ENCODE data around the gene BCAR3.
"Not testable (repeated sequence)": the region's sequence is repeated elsewhere in the genome, so short reads cannot be mapped to it uniquely, and the experiment has no call there.

The BCAR3 gene

GRCh38 chr1:93703643-93704042 lies 22.0 kb upstream of the BCAR3 start:
- FAIRE-seq, result no peak
- no peak for DNase-seq (ENCODE audit: insufficient read length)
- no peak for TF ChIP-seq TAF1 (IDR thresholded peaks at IDR 0.05; ENCODE audit: borderline replicate concordance, low read depth, low read length)
- no peak for TF ChIP-seq POLR2AphosphoS5 (IDR thresholded peaks at IDR 0.05; ENCODE audit: low read depth, low read length)
- TF ChIP-seq POLR2A (IDR thresholded peaks at IDR 0.05; ENCODE audit: low read depth, low read length), result no peak

GRCh38 chr1:93702828-93703183 lies 21.2 kb upstream of the BCAR3 start:
- FAIRE-seq (peak; percentile 51), DNase-seq (ENCODE audit: insufficient read length) (no peak)
- TF ChIP-seq POLR2A (IDR thresholded peaks at IDR 0.05; ENCODE audit: low read depth, low read length), result no peak
- TF ChIP-seq TAF1 (IDR thresholded peaks at IDR 0.05; ENCODE audit: borderline replicate concordance, low read depth, low read length), result no peak
- TF ChIP-seq POLR2AphosphoS5 (IDR thresholded peaks at IDR 0.05; ENCODE audit: low read depth, low read length), result no peak

- FAIRE-seq, result no peak
- TF ChIP-seq POLR2A (IDR thresholded peaks at IDR 0.05; ENCODE audit: low read depth, low read length), result no peak; the same call in 1 of the 2 replicates
- TF ChIP-seq TAF1 (IDR thresholded peaks at IDR 0.05; ENCODE audit: borderline replicate concordance, low read depth, low read length), result no peak
- no peak for TF ChIP-seq POLR2AphosphoS5 (IDR thresholded peaks at IDR 0.05; ENCODE audit: low read depth, low read length)
- no peak for DNase-seq (ENCODE audit: insufficient read length)
Measured at GRCh38 chr1:93702111-93702827, 20.6 kb upstream of the BCAR3 start.

GRCh38 chr1:93701629-93702028 lies 20.0 kb upstream of the BCAR3 start:
- DNase-seq (ENCODE audit: insufficient read length), result no peak
- TF ChIP-seq POLR2AphosphoS5 (IDR thresholded peaks at IDR 0.05; ENCODE audit: low read depth, low read length) (no peak), POLR2A (IDR thresholded peaks at IDR 0.05; ENCODE audit: low read depth, low read length) (no peak), TAF1 (IDR thresholded peaks at IDR 0.05; ENCODE audit: borderline replicate concordance, low read depth, low read length) (no peak)
- FAIRE-seq, result peak; percentile 91

GRCh38 chr1:93700532-93701469 lies 19.2 kb upstream of the BCAR3 start:
- FAIRE-seq (peak; percentile 57), DNase-seq (ENCODE audit: insufficient read length) (no peak)
- TF ChIP-seq POLR2AphosphoS5 (IDR thresholded peaks at IDR 0.05; ENCODE audit: low read depth, low read length), result no peak
- TF ChIP-seq TAF1 (IDR thresholded peaks at IDR 0.05; ENCODE audit: borderline replicate concordance, low read depth, low read length), result no peak
- TF ChIP-seq POLR2A (IDR thresholded peaks at IDR 0.05; ENCODE audit: low read depth, low read length), result no peak

GRCh38 chr1:93699503-93700168 lies 18.0 kb upstream of the BCAR3 start:
- no peak for FAIRE-seq
- no peak for TF ChIP-seq POLR2AphosphoS5 (IDR thresholded peaks at IDR 0.05; ENCODE audit: low read depth, low read length)
- TF ChIP-seq TAF1 (IDR thresholded peaks at IDR 0.05; ENCODE audit: borderline replicate concordance, low read depth, low read length), result no peak
- TF ChIP-seq POLR2A (IDR thresholded peaks at IDR 0.05; ENCODE audit: low read depth, low read length), result no peak
- no peak for DNase-seq (ENCODE audit: insufficient read length)

- DNase-seq (ENCODE audit: insufficient read length), result no peak
Measured at GRCh38 chr1:93699049-93699384, 17.4 kb upstream of the BCAR3 start.

GRCh38 chr1:93698329-93699048 lies 16.9 kb upstream of the BCAR3 start:
- no peak for TF ChIP-seq POLR2A (IDR thresholded peaks at IDR 0.05; ENCODE audit: low read depth, low read length)
- no peak for TF ChIP-seq POLR2AphosphoS5 (IDR thresholded peaks at IDR 0.05; ENCODE audit: low read depth, low read length)
- TF ChIP-seq TAF1 (IDR thresholded peaks at IDR 0.05; ENCODE audit: borderline replicate concordance, low read depth, low read length), result no peak
- DNase-seq (ENCODE audit: insufficient read length) (no peak), FAIRE-seq (peak; percentile 69)

More at GRCh38 chr1:93699049-93699384, 17.4 kb upstream of the BCAR3 start:
- FAIRE-seq, result no peak
- TF ChIP-seq POLR2AphosphoS5 (IDR thresholded peaks at IDR 0.05; ENCODE audit: low read depth, low read length) (no peak), POLR2A (IDR thresholded peaks at IDR 0.05; ENCODE audit: low read depth, low read length) (no peak), TAF1 (IDR thresholded peaks at IDR 0.05; ENCODE audit: borderline replicate concordance, low read depth, low read length) (no peak)

GRCh38 chr1:93697566-93697965 lies 15.9 kb upstream of the BCAR3 start:
- DNase-seq (ENCODE audit: insufficient read length); FAIRE-seq: not testable (repeated sequence)

GRCh38 chr1:93695411-93696005 lies 13.9 kb upstream of the BCAR3 start:
- DNase-seq (ENCODE audit: insufficient read length), result no peak
- FAIRE-seq, result peak; percentile 93
- TF ChIP-seq POLR2A (IDR thresholded peaks at IDR 0.05; ENCODE audit: low read depth, low read length) (no peak), POLR2AphosphoS5 (IDR thresholded peaks at IDR 0.05; ENCODE audit: low read depth, low read length) (no peak), TAF1 (IDR thresholded peaks at IDR 0.05; ENCODE audit: borderline replicate concordance, low read depth, low read length) (no peak)

- FAIRE-seq, result peak; percentile 57
- TF ChIP-seq POLR2A (IDR thresholded peaks at IDR 0.05; ENCODE audit: low read depth, low read length) (no peak), TAF1 (IDR thresholded peaks at IDR 0.05; ENCODE audit: borderline replicate concordance, low read depth, low read length) (no peak), POLR2AphosphoS5 (IDR thresholded peaks at IDR 0.05; ENCODE audit: low read depth, low read length) (no peak)
- no peak for DNase-seq (ENCODE audit: insufficient read length)
Measured at GRCh38 chr1:93694819-93695218, 13.2 kb upstream of the BCAR3 start.

All from GM12892 (cell line).